ENCODE data around the gene TBC1D22A. TPM values are rescaled to one million over a fixed set of nuclear protein-coding genes. Genes with fewer than 3 reads are reported as not detected.

Gene TBC1D22A
- total RNA-seq, 1 donor, result 17.7 TPM

GRCh38 chr22:47219789-47220188 is 457.3 kb downstream of the TBC1D22A start:
- Histone ChIP-seq H3K9me3 (ENCODE audit: low read depth, low read length) (no peaks in the 10 kb centered on the region), H3K27ac (ENCODE audit: low read depth, low read length) (no peak overlapping the region), H3K36me3 (ENCODE audit: insufficient read depth, low read length) (no peaks in the 10 kb centered on the region), H3K4me3 (ENCODE audit: insufficient read depth, low read length) (no peak overlapping the region), H2AFZ (ENCODE audit: low read length) (no peak overlapping the region), H3K4me1 (ENCODE audit: insufficient read depth, low read length) (no peaks in the 10 kb centered on the region), H3K4me2 (ENCODE audit: insufficient read depth, low read length) (no peak overlapping the region), H3K27me3 (ENCODE audit: insufficient read depth, low read length) (no peaks in the 10 kb centered on the region), H3K79me2 (ENCODE audit: insufficient read depth, low read length) (no peaks in the 10 kb centered on the region), H4K20me1 (ENCODE audit: insufficient read depth, low read length) (no peaks in the 10 kb centered on the region)
- DNase-seq (ENCODE audit: insufficient read length, low spot score, missing footprints), result no peak
- TF ChIP-seq CTCF (IDR thresholded peaks at IDR 0.05; ENCODE audit: extremely low read depth, low read depth, low read length), result no peak

- no peak overlapping the region for H3K27ac ChIP-seq (ENCODE audit: low read depth, low read length)
- no peaks in the 10 kb centered on the region for H4K20me1 ChIP-seq (ENCODE audit: insufficient read depth, low read length)
- no peaks in the 10 kb centered on the region for H3K9me3 ChIP-seq (ENCODE audit: low read depth, low read length)
- no peak for DNase-seq (ENCODE audit: insufficient read length, low spot score, missing footprints)
- no peak for TF ChIP-seq CTCF (IDR thresholded peaks at IDR 0.05; ENCODE audit: extremely low read depth, low read depth, low read length)
- H2AFZ ChIP-seq (ENCODE audit: low read length), result no peak overlapping the region
- no peak overlapping the region for H3K4me3 ChIP-seq (ENCODE audit: insufficient read depth, low read length)
- no peaks in the 10 kb centered on the region for H3K79me2 ChIP-seq (ENCODE audit: insufficient read depth, low read length)
- no peaks in the 10 kb centered on the region for H3K27me3 ChIP-seq (ENCODE audit: insufficient read depth, low read length)
- H3K4me2 ChIP-seq (ENCODE audit: insufficient read depth, low read length), result no peak overlapping the region
- no peaks in the 10 kb centered on the region for H3K36me3 ChIP-seq (ENCODE audit: insufficient read depth, low read length)
- no peaks in the 10 kb centered on the region for H3K4me1 ChIP-seq (ENCODE audit: insufficient read depth, low read length)
Measured at GRCh38 chr22:47220752-47221151, 458.3 kb downstream of the TBC1D22A start.

- Histone ChIP-seq H3K36me3 (ENCODE audit: insufficient read depth, low read length) (no peaks in the 10 kb centered on the region), H2AFZ (ENCODE audit: low read length) (no peak overlapping the region), H3K79me2 (ENCODE audit: insufficient read depth, low read length) (no peaks in the 10 kb centered on the region), H3K27ac (ENCODE audit: low read depth, low read length) (no peak overlapping the region), H4K20me1 (ENCODE audit: insufficient read depth, low read length) (no peaks in the 10 kb centered on the region), H3K4me2 (ENCODE audit: insufficient read depth, low read length) (no peak overlapping the region), H3K4me1 (ENCODE audit: insufficient read depth, low read length) (no peaks in the 10 kb centered on the region), H3K4me3 (ENCODE audit: insufficient read depth, low read length) (no peak overlapping the region), H3K9me3 (ENCODE audit: low read depth, low read length) (no peaks in the 10 kb centered on the region), H3K27me3 (ENCODE audit: insufficient read depth, low read length) (no peaks in the 10 kb centered on the region)
- no peak for DNase-seq (ENCODE audit: insufficient read length, low spot score, missing footprints)
- TF ChIP-seq CTCF (IDR thresholded peaks at IDR 0.05; ENCODE audit: extremely low read depth, low read depth, low read length), result no peak
Measured at GRCh38 chr22:47221840-47222615, 459.6 kb downstream of the TBC1D22A start.

Other genes starting within 250 kb of the TBC1D22A start
- gene CELSR1, start 225.0 kb upstream of the TBC1D22A start, total RNA-seq, result 2.7 and 3.6 TPM in 2 replicates
- gene GRAMD4, start 142.3 kb upstream of the TBC1D22A start, total RNA-seq, result 16.8 and 17.0 TPM in 2 replicates
- 27.7 and 28.2 TPM in 2 replicates for gene CERK, start 24.4 kb upstream of the TBC1D22A start, total RNA-seq

Measured in osteoblast (primary cell).